Measurements from ENCODE around the gene TGFBR2.

The TGFBR2 gene

GRCh38 chr3:30650348-30650995, 44.1 kb downstream of the TGFBR2 start:
- H3K4me2 ChIP-seq, result peak overlapping the region; percentile 92
- H3K4me3 ChIP-seq, result no peak overlapping the region
- no peak for TF ChIP-seq Cebpa-rat (IDR thresholded peaks at IDR 0.05)
- H3K27ac ChIP-seq, result peak overlapping the region; percentile 44
- peaks cover 100% of the 10 kb centered on the region for H3K4me1 ChIP-seq
- no peak overlapping the region for H3K9ac ChIP-seq
- H3K9me3 ChIP-seq, result no peaks in the 10 kb centered on the region
- H3K27me3 ChIP-seq, result no peaks in the 10 kb centered on the region
- H4K20me1 ChIP-seq, result peaks cover 27% of the 10 kb centered on the region; the same call in 1 of the 2 replicates
- peaks cover 95% of the 10 kb centered on the region for H3K36me3 ChIP-seq

- H3K27ac ChIP-seq, result peak overlapping the region; percentile 87
- H3K9me3 ChIP-seq, result no peaks in the 10 kb centered on the region
- H3K27me3 ChIP-seq, result no peaks in the 10 kb centered on the region
- no peak for TF ChIP-seq Cebpa-rat (IDR thresholded peaks at IDR 0.05)
- peak overlapping the region; percentile 79 for H3K4me2 ChIP-seq
- peaks cover 48% of the 10 kb centered on the region; the same call in 1 of the 2 replicates for H4K20me1 ChIP-seq
- peak overlapping the region; percentile 60 for H3K9ac ChIP-seq
- peaks cover 84% of the 10 kb centered on the region for H3K36me3 ChIP-seq
- H3K4me1 ChIP-seq, result peaks cover 100% of the 10 kb centered on the region
- H3K4me3 ChIP-seq, result peak overlapping the region; percentile 20; the same call in 1 of the 2 replicates
Measured at GRCh38 chr3:30654269-30654668, 47.9 kb downstream of the TGFBR2 start.

GRCh38 chr3:30655187-30655812, 48.9 kb downstream of the TGFBR2 start:
- TF ChIP-seq Cebpa-rat (IDR thresholded peaks at IDR 0.05), result no peak
- peak overlapping the region; percentile 79 for H3K4me2 ChIP-seq
- peak overlapping the region; percentile 87 for H3K27ac ChIP-seq
- H3K4me1 ChIP-seq, result peaks cover 100% of the 10 kb centered on the region
- H3K9me3 ChIP-seq, result no peaks in the 10 kb centered on the region
- H4K20me1 ChIP-seq, result peaks cover 48% of the 10 kb centered on the region; the same call in 1 of the 2 replicates
- no peaks in the 10 kb centered on the region for H3K27me3 ChIP-seq
- peaks cover 88% of the 10 kb centered on the region for H3K36me3 ChIP-seq
- H3K9ac ChIP-seq, result peak overlapping the region; percentile 60; the same call in 1 of the 2 replicates
- H3K4me3 ChIP-seq, result peak overlapping the region; percentile 20

GRCh38 chr3:30656624-30657141, 50.3 kb downstream of the TGFBR2 start:
- no peaks in the 10 kb centered on the region for H3K27me3 ChIP-seq
- no peaks in the 10 kb centered on the region for H3K9me3 ChIP-seq
- H3K4me3 ChIP-seq, result no peak overlapping the region
- peaks cover 88% of the 10 kb centered on the region for H3K36me3 ChIP-seq
- H3K4me2 ChIP-seq, result peak overlapping the region; percentile 79
- peaks cover 55% of the 10 kb centered on the region; the same call in 1 of the 2 replicates for H4K20me1 ChIP-seq
- peaks cover 100% of the 10 kb centered on the region for H3K4me1 ChIP-seq
- peak overlapping the region; percentile 62; the same call in 1 of the 2 replicates for H3K9ac ChIP-seq
- peak overlapping the region; percentile 87 for H3K27ac ChIP-seq
- no peak for TF ChIP-seq Cebpa-rat (IDR thresholded peaks at IDR 0.05)

GRCh38 chr3:30657914-30658313, 51.5 kb downstream of the TGFBR2 start:
- peaks cover 65% of the 10 kb centered on the region; the same call in 1 of the 2 replicates for H4K20me1 ChIP-seq
- peak overlapping the region; percentile 87 for H3K27ac ChIP-seq
- H3K9ac ChIP-seq, result peak overlapping the region; percentile 62
- no peaks in the 10 kb centered on the region for H3K9me3 ChIP-seq
- H3K4me3 ChIP-seq, result peak overlapping the region; percentile 23; the same call in 1 of the 2 replicates
- H3K4me2 ChIP-seq, result peak overlapping the region; percentile 79
- no peak for TF ChIP-seq Cebpa-rat (IDR thresholded peaks at IDR 0.05)
- H3K27me3 ChIP-seq, result no peaks in the 10 kb centered on the region
- peaks cover 79% of the 10 kb centered on the region for H3K36me3 ChIP-seq
- H3K4me1 ChIP-seq, result peaks cover 100% of the 10 kb centered on the region

GRCh38 chr3:30658328-30659052, 52.1 kb downstream of the TGFBR2 start:
- H3K4me3 ChIP-seq, result peak overlapping the region; percentile 34; the same call in 1 of the 2 replicates
- TF ChIP-seq Cebpa-rat (IDR thresholded peaks at IDR 0.05), result no peak
- peaks cover 73% of the 10 kb centered on the region for H3K36me3 ChIP-seq
- no peaks in the 10 kb centered on the region for H3K27me3 ChIP-seq
- no peaks in the 10 kb centered on the region for H3K9me3 ChIP-seq
- H3K4me2 ChIP-seq, result peak overlapping the region; percentile 79
- peak overlapping the region; percentile 87 for H3K27ac ChIP-seq
- peak overlapping the region; percentile 62 for H3K9ac ChIP-seq
- peaks cover 100% of the 10 kb centered on the region for H3K4me1 ChIP-seq
- H4K20me1 ChIP-seq, result peaks cover 67% of the 10 kb centered on the region; the same call in 1 of the 2 replicates

GRCh38 chr3:30659270-30660130, 53.1 kb downstream of the TGFBR2 start:
- peak overlapping the region; percentile 62 for H3K9ac ChIP-seq
- H3K27ac ChIP-seq, result peak overlapping the region; percentile 87
- no peaks in the 10 kb centered on the region for H3K27me3 ChIP-seq
- H3K4me3 ChIP-seq, result peak overlapping the region; percentile 34
- peaks cover 100% of the 10 kb centered on the region for H3K4me1 ChIP-seq
- H3K36me3 ChIP-seq, result peaks cover 63% of the 10 kb centered on the region
- no peak for TF ChIP-seq Cebpa-rat (IDR thresholded peaks at IDR 0.05)
- H3K9me3 ChIP-seq, result no peaks in the 10 kb centered on the region
- H3K4me2 ChIP-seq, result peak overlapping the region; percentile 79
- H4K20me1 ChIP-seq, result peaks cover 59% of the 10 kb centered on the region; the same call in 1 of the 2 replicates

- Histone ChIP-seq H3K4me2 (peak overlapping the region; percentile 79), H3K4me1 (peaks cover 100% of the 10 kb centered on the region), H3K27me3 (no peaks in the 10 kb centered on the region), H3K36me3 (peaks cover 57% of the 10 kb centered on the region), H3K27ac (peak overlapping the region; percentile 87), H3K9ac (no peak overlapping the region), H3K4me3 (no peak overlapping the region), H4K20me1 (peaks cover 59% of the 10 kb centered on the region; the same call in 1 of the 2 replicates), H3K9me3 (no peaks in the 10 kb centered on the region)
- TF ChIP-seq Cebpa-rat (IDR thresholded peaks at IDR 0.05), result no peak
Measured at GRCh38 chr3:30660136-30660535, 53.7 kb downstream of the TGFBR2 start.
